Activated naive CD4-positive, alpha-beta T cell (primary cell): ENCODE results near the gene IMMP2L.
"Not testable (repeated sequence)": the region's sequence is repeated elsewhere in the genome, so short reads cannot be mapped to it uniquely, and the experiment has no call there.

Experiments
- DNase-seq, 4 experiments: peaks; one replicate each; lab custom pipeline; 2025; lab: John Stamatoyannopoulos, UW

Gene IMMP2L

DNA sequence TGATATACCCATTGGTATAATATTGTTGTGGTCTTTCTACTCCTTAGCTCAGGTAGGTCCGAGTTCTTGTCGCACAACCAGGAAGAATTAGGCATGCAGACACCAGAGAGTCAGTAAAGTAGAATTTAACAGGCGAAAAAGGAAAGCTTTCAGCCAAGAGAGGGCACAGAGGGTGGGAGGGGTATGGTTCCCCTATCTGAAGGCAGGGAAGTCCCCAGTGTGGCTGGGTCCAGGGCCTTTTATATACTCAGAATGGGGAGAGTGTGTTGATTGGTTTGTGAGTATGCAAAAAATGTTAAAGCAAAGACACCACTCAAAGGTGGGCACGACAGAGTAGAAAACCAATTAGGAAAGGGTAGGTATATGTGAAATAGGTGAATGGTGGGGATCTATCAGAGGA lies 53.9 kb downstream of the IMMP2L start:
- no peak for DNase-seq

DNA sequence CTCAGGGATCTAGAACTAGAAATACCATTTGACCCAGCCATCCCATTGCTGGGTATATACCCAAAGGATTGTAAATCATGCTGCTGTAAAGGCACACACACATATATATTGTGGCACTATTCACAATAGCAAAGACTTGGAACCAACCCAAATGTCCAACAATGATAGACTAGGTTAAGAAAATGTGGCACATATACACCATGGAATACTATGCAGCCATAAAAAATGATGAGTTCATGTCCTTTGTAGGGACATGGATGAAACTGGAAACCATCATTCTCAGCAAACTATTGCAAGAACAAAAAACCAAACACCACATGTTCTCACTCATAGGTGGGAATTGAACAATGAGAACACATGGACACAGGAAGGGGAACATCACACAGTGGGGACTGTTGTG lies 56.9 kb downstream of the IMMP2L start:
- DNase-seq = not testable (repeated sequence)

DNA sequence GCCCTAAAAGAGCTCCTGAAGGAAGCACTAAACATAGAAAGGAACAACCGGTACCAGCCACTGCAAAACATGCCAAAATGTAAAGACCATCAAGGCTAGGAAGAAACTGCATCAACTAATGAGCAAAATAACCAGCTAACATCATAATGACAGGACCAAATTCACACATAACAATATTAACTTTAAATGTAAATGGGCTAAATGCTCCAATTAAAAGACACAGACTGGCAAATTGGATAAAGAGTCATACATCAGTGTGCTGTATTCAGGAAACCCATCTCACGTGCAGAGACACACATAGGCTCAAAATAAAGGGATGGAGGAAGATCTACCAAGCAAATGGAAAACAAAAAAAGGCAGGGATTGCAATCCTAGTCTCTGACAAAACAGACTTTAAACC lies 60.5 kb downstream of the IMMP2L start:
- DNase-seq = not testable (repeated sequence)

DNA sequence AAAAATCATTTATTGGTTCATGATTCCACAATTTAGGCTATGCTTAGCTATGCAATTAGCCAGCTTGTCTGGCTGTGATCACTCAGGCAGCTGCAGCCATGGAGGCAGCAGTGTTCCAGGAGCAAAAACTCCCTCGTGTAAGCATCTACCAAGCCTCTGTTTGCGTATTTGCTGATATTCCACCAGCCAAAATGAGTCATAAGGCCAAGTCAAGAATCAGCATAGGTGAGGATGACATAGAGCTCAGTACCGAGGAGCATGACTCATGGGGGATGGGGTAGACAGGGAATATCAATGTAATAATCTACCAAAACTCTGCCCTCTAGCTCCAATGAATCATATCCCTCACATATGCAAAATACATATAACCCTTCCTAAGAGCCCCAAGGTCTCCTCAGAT lies 63.3 kb downstream of the IMMP2L start:
- no peak for DNase-seq

DNA sequence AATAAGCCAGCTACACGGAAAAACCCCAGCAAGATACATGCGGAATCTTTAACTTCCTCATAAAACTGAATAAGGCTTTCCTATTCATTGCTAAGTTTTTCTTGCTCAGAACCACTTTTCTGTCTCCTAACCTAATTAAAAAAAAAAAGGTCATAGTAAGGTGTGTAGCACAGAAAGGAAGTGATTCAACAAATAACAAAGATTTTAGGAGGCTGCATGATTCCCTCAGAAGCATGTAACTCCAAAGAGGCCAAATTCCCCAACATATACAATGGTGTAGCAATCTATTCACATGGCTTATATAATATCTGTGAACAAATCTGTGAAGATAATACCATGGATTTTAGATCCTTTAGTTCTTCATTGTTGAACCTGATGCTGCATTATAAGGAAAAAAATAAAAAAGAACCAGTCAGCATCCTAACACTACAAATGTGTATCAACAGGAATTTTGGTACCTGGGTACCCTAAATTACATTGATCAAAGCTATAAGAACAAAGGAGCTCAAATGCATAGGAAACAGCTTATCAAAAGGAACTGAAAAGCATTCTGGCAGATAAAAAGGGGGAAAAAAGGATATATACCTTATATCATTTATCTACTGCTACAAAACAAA lies 63.8 kb downstream of the IMMP2L start:
- DNase-seq = no peak

DNA sequence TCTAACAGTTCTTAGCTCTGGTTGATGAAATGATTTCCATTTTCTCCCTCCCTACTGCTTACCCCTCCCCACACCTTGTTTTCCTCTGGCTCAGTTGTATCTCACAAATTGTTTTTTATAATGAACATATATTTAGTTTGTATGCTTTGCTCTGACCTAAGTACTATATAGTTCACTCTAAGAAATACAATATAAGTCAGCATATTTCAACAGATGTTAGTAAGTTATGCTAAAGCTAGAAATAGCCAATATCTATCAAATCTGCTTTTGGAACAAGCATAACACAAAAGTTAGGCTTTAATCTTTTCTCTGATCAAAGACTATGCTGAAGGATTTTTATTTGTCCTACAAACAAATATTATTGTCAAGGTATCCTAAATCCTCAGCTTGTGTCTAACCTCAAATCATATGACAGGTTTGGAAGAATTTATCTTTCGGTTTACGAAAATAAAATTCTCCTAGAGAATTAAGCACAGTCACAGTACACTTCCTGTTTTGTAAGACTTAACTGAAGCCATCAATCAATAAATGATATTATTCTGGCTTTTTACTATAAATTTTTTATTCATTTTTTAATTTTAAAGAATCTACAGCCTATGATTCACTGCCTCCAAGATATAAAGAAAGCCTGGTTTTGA lies 67.0 kb downstream of the IMMP2L start:
- no peak for DNase-seq

DNA sequence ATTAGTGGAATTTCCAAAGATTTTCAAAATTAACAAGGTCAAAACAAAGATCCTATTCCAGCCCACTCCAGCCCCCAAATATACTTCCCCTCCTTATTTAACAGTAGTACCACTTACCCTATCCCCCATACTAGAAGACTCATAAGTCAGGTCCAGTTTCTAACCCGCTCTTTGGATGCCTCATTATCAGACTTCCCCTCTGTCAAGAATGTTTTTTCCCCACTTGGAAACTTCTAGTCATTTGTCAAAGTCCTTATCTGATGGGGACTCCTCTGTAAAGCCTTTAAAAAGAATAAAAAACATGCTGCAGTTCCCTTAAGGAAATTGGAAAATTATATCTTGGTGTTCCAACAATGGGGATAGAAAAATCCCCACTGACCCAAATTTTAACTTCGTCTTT lies 70.1 kb downstream of the IMMP2L start:
- no peak for DNase-seq

DNA sequence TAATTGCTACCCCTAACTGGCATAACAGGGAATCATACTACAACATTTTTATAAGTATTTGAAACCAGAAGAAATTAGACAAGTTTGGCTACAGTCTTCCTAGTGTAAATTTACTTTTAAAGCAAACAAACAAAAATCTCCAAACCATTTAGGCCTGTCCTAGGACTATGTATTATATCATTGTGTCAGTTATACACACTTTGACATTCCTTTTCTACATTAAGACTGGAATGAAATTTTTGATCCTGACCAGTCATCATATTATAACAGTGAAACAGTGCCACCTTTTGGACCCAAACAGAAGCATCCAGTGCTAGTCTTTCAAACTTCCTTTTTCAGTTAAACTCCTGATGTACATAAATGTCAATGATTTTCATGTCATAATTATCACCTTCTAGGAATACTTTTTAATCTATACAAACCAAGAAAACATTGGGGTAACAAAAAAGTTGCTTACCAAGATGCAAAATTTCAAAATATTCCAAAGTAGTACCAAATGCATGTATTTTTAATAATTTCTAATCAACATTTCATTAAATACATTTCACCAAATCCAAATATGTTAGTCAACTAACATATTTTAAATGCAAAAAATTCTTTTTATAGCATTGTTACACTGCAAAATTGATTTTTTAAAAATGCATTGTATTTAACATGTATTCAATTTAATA lies 75.7 kb downstream of the IMMP2L start:
- DNase-seq = no peak

DNA sequence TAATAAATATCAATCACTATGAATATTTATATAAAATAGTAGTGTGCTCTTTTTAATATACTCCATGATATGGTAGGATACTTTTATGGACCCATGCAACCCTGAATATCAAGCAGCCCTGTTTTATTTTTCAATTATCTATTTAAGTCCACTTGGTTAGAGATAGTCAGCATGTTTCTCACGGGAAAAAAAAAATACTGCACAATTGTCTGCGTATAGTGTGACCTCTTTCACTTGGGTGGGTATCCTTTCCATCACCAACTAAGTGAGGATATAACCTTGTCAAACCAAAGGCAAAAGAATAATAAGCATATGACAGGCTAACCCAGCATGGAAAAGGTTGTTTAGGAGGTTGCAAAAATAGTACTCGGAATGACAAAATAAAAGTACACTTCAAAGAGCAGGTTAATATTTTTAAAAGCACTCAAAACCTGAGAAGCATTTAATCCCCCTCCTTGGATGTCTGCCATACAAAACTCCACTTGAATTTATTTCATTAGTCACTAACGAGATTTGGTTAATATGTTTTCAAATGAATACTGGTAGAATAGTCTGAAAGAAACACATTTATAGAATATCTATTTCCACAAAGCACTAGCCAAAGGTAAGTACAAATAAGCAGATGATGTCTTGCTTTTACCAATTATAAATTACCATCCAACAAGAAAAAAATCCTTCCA lies 76.5 kb downstream of the IMMP2L start:
- no peak for DNase-seq

DNA sequence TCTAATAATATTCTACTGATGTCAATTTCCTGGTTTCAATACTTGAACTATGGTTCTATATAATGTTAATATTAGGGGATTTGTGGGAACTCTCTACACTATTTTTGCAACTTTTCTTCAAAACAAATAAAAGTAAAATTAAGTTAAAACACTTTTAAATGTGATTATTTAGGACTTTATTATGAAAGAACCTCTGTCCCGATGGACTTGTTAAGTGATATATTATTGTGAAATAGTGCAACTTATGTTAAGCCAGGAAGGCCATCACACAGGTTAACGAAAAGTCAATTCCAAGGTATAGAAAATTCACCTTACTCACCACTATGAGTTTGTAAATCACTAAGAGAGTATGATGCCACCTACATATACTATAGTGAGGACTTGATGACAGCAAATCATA lies 79.2 kb downstream of the IMMP2L start:
- no peak for DNase-seq

DNA sequence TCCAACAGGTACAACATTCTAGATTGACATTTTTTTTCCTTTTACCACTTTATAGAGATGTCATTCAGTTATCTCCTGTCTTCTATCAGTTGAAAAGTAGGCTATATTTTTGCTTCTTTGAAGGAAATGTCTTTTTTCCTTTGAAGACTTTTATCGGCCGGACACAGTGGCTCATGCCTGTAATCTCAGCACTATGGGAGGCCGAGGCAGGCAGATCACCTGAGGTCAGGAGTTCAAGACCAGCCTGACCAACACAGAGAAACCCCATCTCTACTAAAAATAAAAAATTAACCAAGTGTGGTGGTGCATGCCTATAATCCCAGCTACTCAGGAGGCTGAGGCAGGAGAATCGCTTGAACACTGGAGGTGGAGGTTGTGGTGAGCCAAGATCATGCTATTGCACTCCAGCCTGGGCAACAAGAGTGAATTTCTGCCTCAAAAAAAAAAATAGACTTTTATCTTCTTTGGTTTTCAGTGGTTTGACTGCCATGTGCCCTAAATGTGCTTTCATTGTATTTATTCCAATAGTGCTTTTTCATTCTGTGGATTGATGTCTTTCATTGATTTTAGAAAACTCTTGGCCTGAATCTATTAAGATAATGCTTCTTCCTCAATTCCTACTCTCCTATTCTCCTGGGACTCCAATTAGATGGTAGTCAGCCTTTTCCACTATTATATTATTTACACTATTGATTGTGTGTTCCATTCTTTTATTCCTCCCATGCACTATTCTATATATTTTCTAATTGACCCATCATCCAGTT lies 84.6 kb downstream of the IMMP2L start:
- DNase-seq = no peak

DNA sequence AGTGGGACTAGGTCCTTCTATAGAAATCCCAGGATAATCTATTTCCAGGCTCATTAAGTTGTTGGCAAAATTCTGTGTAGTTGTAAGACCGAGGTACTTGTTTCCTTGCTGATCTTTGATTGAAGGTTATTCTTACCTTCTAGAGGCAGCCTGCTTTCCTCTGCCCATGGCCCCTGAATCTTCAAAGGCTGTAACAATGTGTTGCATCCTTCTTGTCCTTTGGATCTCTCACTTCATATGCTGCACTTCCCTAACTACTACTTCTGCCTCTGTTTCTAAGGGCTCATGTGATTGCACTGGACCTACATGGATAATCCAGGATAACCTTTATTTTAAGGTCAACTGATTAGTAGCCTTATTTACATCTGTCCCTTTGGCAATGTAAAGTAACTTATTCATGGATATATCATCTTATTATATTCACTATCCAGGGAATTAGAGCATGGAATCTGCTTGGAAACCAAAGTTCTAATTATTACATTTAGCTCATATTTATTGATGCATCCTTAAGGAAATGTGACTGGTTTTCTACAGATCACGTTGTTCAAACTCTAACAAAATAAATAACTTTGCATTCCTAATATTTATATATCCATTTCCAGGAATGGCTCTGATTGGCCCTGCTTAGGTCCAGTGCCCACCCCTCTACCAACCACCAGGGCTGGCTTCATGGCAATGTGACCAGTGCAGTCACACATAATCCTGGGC lies 85.6 kb downstream of the IMMP2L start:
- no peak for DNase-seq

DNA sequence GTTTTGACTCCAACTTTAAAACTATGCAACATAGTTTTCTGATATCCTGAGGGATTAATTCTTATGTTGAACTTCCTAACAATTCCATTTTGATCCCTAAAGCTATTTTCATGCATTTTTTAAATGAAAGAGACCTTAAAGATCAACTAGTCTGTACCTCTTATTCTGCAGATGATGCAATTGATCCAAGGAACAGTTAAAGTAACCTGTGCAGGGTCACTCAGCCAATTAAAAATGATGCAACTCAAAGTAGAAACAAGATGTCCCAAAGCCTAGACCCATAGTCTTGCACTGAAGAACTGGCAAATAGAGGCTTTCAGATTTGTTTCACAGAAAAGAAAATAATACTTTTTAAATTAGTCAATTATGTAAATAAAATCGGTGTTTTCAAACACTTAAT lies 86.3 kb downstream of the IMMP2L start:
- DNase-seq = no peak

DNA sequence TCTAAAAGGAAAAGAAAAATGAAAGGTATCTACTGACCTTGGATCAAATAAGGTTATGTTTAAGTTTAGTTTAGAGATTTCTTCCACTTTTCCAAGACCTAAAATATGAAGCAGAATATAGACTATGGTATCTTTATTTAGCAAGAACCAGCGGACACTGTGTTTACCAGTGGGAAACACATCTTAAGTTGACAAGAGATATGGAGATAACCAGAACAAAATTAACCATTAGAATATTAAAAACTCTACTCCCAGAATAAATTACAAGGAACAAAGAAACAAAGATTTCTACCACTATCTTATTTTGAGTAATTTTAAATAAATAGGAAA lies 86.9 kb downstream of the IMMP2L start:
- DNase-seq = no peak

DNA sequence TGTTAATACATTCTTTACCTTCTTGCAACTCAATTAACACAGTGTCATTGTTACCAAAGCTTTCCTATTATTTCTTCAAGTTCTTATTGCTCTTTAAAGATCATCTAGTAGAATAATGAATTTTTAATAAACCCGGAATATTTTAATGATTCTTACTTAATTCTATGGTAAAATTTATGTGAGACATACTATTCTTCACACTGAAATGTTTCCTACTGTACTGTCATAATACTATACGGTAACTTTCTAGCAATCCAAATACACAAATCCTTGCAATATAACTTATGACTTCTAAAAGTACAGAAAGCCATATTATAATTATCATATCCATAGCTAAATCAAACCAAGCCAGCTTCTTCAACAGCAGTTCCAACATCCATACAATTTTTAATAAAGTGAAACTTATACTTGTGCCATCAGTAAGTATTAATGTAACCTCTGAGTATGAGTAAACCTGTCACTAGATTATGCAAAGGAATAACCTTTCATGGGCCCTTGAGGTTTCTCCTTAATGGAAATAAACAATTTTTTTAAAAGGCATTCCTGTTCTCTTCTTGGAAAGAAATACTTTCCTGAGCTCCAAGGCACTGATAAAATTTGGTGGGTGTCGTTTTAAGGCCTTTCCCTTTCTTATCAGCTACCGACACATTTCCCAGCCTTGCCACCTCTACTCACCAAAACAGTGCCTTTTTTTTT lies 87.4 kb downstream of the IMMP2L start:
- DNase-seq = no peak

DNA sequence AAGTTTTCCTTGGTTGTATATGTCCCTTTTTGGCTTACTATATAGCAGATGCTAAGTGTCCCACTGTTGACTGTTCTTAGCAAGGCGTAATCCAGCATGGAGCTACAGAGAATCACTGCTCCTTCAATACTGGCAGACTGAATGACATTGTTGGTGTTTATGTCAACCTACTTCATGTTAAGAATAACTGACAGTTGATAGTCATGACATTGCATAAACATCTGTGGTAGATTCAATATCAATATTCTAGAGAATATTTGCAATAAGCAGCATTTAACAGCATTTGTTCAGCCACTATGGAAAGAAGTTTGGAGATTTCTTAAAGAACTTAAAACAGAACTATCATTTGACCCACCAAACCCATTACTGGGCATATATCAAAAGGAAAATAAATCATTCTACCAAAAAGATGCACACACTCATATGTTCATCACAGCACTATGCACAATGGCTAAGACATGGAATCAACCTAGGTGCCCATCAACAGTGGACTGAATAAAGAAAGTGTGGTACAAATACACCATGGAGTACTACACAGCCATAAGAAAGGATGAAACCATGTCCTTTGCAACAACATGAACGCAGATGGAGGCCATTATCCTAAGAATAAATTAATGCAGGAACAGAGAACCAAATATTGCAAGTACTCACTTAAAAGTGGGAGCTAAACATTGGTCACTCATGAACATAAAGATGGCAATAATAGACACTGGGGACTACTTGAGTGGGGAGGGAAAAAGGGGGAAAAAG lies 88.7 kb downstream of the IMMP2L start:
- DNase-seq = no peak

DNA sequence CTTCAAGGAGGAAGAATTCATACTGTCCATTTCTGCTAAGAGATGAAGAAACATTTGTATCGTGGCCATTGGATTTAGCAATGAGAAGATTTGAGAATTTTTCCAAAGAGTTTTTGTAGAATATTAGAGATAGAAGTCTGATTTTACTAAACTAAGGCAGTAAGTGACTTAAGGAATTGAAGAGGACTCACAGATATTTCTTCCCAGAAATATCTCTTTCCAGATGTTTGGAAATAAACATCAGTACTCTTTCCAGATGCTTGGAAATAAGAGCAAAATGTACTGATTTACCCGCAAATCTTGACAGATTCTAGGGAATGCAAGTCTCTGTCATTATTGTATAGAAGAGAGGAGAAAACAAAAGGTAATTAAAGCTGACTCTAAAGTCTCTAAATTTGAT lies 91.3 kb downstream of the IMMP2L start:
- no peak for DNase-seq

DNA sequence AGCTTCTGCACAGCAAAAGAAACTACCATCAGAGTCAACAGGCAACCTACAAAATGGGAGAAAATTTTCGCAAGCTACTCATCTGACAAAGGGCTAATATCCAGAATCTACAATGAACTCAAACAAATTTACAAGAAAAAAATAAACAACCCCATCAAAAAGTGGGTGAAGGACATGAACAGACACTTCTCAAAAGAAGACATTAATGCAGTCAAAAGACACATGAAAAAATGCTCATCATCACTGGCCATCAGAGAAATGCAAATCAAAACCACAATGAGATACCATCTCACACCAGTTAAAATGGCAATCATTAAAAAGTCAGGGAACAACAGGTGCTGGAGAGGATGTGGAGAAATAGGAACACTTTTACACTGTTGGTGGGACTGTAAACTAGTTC lies 92.4 kb downstream of the IMMP2L start:
- DNase-seq = not testable (repeated sequence)

DNA sequence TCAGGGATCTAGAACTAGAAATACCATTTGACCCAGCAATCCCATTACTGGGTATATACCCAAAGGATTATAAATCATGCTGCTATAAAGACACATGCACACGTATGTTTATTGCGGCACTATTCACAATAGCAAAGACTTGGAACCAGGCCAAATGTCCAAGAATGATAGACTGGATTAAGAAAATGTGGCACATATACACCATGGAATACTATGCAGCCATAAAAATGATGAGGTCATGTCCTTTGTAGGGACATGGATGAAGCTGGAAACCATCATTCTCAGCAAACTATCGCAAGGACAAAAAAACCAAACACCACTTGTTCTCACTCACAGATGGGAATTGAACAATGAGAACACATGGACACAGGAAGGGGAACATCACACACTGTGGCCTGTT lies 96.5 kb downstream of the IMMP2L start:
- not testable (repeated sequence) for DNase-seq

DNA sequence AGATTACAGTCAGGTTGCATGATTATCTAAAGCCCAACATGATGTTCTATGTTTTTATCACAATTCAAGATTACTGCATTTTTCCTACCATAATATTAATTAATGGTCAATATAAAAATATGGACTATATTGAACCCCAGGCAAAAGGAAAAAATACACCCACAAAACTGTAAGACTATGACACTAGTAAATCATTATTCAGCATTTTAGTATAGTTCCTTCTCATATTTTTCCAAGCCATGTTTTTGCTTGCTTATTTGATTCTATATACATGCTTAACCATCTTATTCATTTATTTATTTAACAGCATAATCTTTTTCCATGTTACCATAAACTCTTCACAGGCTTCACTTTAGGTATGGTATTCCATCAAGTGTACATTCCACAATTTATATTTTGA lies 101.6 kb downstream of the IMMP2L start:
- no peak for DNase-seq
